Activated CD8-positive, alpha-beta T cell treated with anti-CD3 and anti-CD28 coated beads for 36 hours (primary cell): Measurements from ENCODE around the gene CD46. TPM values are rescaled to one million over a fixed set of nuclear protein-coding genes. Genes with fewer than 3 reads are reported as not detected.

Experiments
- ATAC-seq: fragments of 200-7000 bp; cut with Tn5 transposase; one replicate; pipeline ENCODE4 v1.10.0; 2021; ENCODE audit warnings: mild to moderate bottlenecking, moderate library complexity
- CTCF ChIA-PET: fragments of 350-600 bp; sonication (Branson Sonifier 250); formaldehyde crosslinking; loops from one replicate; lab custom pipeline; 2021; ENCODE audit warnings: antibody characterized with exemption; lab: Charles Lee
- POLR2A ChIA-PET: fragments of 350-600 bp; sonication (Branson Sonifier 250); formaldehyde crosslinking; loops from one replicate; lab custom pipeline; 2021; ENCODE audit warnings: antibody characterized with exemption; lab: Charles Lee
- DNase-seq: peaks from one replicate; pipeline ENCODE4 v3.0.0-alpha.2; 2020
- H3K27ac Mint-ChIP-seq: one replicate; pipeline ENCODE4 v1.8.0; 2021; ENCODE audit warnings: mild to moderate bottlenecking, mixed read lengths
- H3K27me3 Mint-ChIP-seq: one replicate; pipeline ENCODE4 v1.8.0; 2021; ENCODE audit warnings: mixed read lengths
- H3K36me3 Mint-ChIP-seq: one replicate; pipeline ENCODE4 v1.8.0; 2021; ENCODE audit warnings: low read depth, mixed read lengths
- H3K4me1 Mint-ChIP-seq: one replicate; pipeline ENCODE4 v1.8.0; 2021; ENCODE audit warnings: low read depth, mixed read lengths
- H3K4me3 Mint-ChIP-seq: one replicate; pipeline ENCODE4 v1.8.0; 2021; ENCODE audit warnings: mild to moderate bottlenecking, moderate library complexity, mixed read lengths
- H3K9me3 Mint-ChIP-seq: one replicate; pipeline ENCODE4 v1.8.0; 2021; ENCODE audit warnings: mixed read lengths
- CTCF ChIP-seq: fragments of 200-600 bp; IDR thresholded peaks from one replicate; pipeline ENCODE4 v1.8.0; 2022; ENCODE audit warnings: antibody characterized with exemption, mild to moderate bottlenecking
- intact Hi-C: fragments of 100-400 bp; cut with micrococcal nuclease; formaldehyde crosslinking; loops from one replicate; pipeline ENCODE4 v1.10.0; 2022
- total RNA-seq, 2 experiments: library from RNA; stranded (reverse); gene quantifications; one replicate each; pipeline ENCODE4 v1.2.3, GENCODE V29; 2021

CD46 gene
- total RNA-seq, 2 experiments from 2014 or later = 77.7 to 84.3 TPM

DNA sequence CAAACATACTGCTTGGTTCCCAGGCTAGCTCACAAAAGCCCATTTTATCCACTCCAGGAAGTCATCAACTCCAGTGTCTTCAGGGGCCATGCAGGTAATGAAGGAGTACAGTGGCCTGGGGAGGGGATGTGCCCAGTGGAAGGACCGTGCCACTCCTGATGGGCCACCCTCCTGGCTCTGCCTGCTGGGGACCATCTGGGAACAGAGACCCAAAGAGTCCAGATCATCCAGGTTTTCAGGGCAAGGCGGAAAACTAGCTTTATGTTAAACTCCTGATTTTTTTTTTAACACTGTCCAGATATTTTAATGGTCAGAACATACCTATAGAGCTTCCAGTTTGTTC is 75.6 kb downstream of the CD46 start:
- Mint-ChIP-seq H3K36me3 (peaks cover 25% of the 10 kb centered on the region), H3K4me3 (no peak overlapping the region), H3K4me1 (peaks cover 95% of the 10 kb centered on the region), H3K9me3 (no peaks in the 10 kb centered on the region), H3K27me3 (no peaks in the 10 kb centered on the region), H3K27ac (peak overlapping the region; percentile 92)
- intact Hi-C loops = loop anchor here (5.0 kb wide), 1 partner anchor 135 kb away; no protein-coding TSS in a partner anchor
- CTCF ChIA-PET = interaction anchor here (0.8 to 11.3 kb wide), 8 partner anchors 8 to 136 kb away, joined by 3 to 387 read pairs (median 6); no protein-coding TSS in a partner anchor
- TF ChIP-seq CTCF = no peak
- ATAC-seq (no peak), DNase-seq (no peak)
- POLR2A ChIA-PET = interaction anchor here (1.5 to 3.4 kb wide), 3 partner anchors 36 to 44 kb away, joined by 5 to 28 read pairs (median 12); no protein-coding TSS in a partner anchor

GRCh38 chr1:207828046-207828445 is 76.2 kb downstream of the CD46 start:
- Mint-ChIP-seq H3K9me3 (no peaks in the 10 kb centered on the region), H3K4me1 (peaks cover 95% of the 10 kb centered on the region), H3K4me3 (no peak overlapping the region), H3K36me3 (peaks cover 20% of the 10 kb centered on the region), H3K27me3 (no peaks in the 10 kb centered on the region), H3K27ac (peak overlapping the region; percentile 73)
- ChIA-PET CTCF (interaction anchor here (1.2 to 11.3 kb wide), 7 partner anchors 9 to 136 kb away, joined by 5 to 387 read pairs (median 10); no protein-coding TSS in a partner anchor), POLR2A (interaction anchor here (1.5 to 3.4 kb wide), 2 partner anchors 35 to 40 kb away, joined by 5 to 28 read pairs; no protein-coding TSS in a partner anchor)
- DNase-seq (no peak), ATAC-seq (no peak)
- no peak for TF ChIP-seq CTCF
- intact Hi-C loops = loop anchor here (1.0 to 5.0 kb wide), 2 partner anchors 43 to 134 kb away; no protein-coding TSS in a partner anchor

GRCh38 chr1:207828485-207829158 is 76.8 kb downstream of the CD46 start:
- Mint-ChIP-seq H3K27me3 (no peaks in the 10 kb centered on the region), H3K27ac (peak overlapping the region; percentile 73)
- CTCF ChIA-PET = interaction anchor here (0.8 to 11.3 kb wide), 17 partner anchors 9 to 169 kb away, joined by 3 to 387 read pairs (median 4); no protein-coding TSS in a partner anchor

GRCh38 chr1:207829576-207829975 is 77.7 kb downstream of the CD46 start:
- Mint-ChIP-seq H3K4me1 (peaks cover 97% of the 10 kb centered on the region), H3K36me3 (peaks cover 25% of the 10 kb centered on the region), H3K9me3 (no peaks in the 10 kb centered on the region), H3K27me3 (no peaks in the 10 kb centered on the region), H3K4me3 (no peak overlapping the region), H3K27ac (peak overlapping the region; percentile 16)
- ChIA-PET POLR2A (interaction anchor here (1.0 to 2.7 kb wide), 3 partner anchors 9 to 58 kb away, joined by 3 to 14 read pairs (median 3); no protein-coding TSS in a partner anchor), CTCF (interaction anchor here (1.0 to 11.3 kb wide), 16 partner anchors 9 to 168 kb away, joined by 3 to 387 read pairs (median 4); no protein-coding TSS in a partner anchor)
- intact Hi-C loops = loop anchor here (5.0 kb wide), 1 partner anchor 133 kb away; no protein-coding TSS in a partner anchor
- TF ChIP-seq CTCF = no peak
- no peak for ATAC-seq
- DNase-seq = no peak

More at GRCh38 chr1:207828485-207829158, 76.8 kb downstream of the CD46 start:
- Mint-ChIP-seq H3K9me3 (no peaks in the 10 kb centered on the region), H3K4me3 (no peak overlapping the region), H3K4me1 (peaks cover 96% of the 10 kb centered on the region), H3K36me3 (peaks cover 20% of the 10 kb centered on the region)
- ATAC-seq = no peak
- intact Hi-C loops = loop anchor here (1.0 to 5.0 kb wide), 2 partner anchors 43 to 134 kb away; no protein-coding TSS in a partner anchor
- DNase-seq = peak; percentile 73
- TF ChIP-seq CTCF = peak; percentile 71
- POLR2A ChIA-PET = interaction anchor here (1.0 to 3.4 kb wide), 4 partner anchors 8 to 59 kb away, joined by 3 to 28 read pairs (median 8); no protein-coding TSS in a partner anchor
